GM10248 (cell line): ENCODE data around the gene NOL4L.

Experiments
- CTCF ChIA-PET: fragments of 300-600 bp; sonication (Branson Sonifier 250); formaldehyde crosslinking; extraction: SDS; loops from one replicate; lab custom pipeline; 2021; ENCODE audit warnings: antibody characterized with exemption; lab: Yijun Ruan, JAX
- POLR2A ChIA-PET: fragments of 350-650 bp; sonication (Branson Sonifier 250); formaldehyde crosslinking; extraction: SDS; loops from one replicate; lab custom pipeline; 2020; ENCODE audit warnings: antibody characterized with exemption; lab: Yijun Ruan, JAX
- DNase-seq: peaks from one replicate; pipeline ENCODE4 v3.0.0; 2012; ENCODE audit errors: extremely low spot score
- TF ChIP-seq, protein P1 (sequence below): IDR thresholded peaks from 2 replicates; pipeline ENCODE4 v1.5.1; 2012; ENCODE audit warnings: mild to moderate bottlenecking, low read depth; ENCODE audit errors: extremely low read depth, missing control alignments, control extremely low read depth

The NOL4L gene

DNA sequence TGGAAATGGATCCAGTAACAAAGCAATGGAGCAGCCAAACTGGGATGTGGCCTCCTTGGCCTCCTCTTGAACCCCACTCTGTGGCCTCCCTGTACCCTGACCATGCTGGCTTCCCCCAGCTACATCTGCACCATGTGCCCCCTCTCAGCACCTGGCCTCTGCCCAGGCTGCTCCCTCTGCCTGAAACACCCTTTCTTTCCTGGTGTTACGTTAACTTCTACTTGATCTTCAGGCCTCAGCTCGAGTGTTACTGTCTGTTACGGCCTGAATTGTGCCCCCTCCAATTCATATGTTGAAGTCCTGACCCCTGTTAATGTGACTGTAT, 30.2 kb downstream of the NOL4L start:
- TF ChIP-seq, protein P1, sequence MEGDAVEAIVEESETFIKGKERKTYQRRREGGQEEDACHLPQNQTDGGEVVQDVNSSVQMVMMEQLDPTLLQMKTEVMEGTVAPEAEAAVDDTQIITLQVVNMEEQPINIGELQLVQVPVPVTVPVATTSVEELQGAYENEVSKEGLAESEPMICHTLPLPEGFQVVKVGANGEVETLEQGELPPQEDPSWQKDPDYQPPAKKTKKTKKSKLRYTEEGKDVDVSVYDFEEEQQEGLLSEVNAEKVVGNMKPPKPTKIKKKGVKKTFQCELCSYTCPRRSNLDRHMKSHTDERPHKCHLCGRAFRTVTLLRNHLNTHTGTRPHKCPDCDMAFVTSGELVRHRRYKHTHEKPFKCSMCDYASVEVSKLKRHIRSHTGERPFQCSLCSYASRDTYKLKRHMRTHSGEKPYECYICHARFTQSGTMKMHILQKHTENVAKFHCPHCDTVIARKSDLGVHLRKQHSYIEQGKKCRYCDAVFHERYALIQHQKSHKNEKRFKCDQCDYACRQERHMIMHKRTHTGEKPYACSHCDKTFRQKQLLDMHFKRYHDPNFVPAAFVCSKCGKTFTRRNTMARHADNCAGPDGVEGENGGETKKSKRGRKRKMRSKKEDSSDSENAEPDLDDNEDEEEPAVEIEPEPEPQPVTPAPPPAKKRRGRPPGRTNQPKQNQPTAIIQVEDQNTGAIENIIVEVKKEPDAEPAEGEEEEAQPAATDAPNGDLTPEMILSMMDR, result no peak
- ChIA-PET POLR2A (no interaction called here), CTCF (interaction anchor here (1.0 to 3.6 kb wide), 3 partner anchors 9 to 224 kb away, joined by 3 to 24 read pairs (median 4); no protein-coding TSS in a partner anchor)
- no peak for DNase-seq

DNA sequence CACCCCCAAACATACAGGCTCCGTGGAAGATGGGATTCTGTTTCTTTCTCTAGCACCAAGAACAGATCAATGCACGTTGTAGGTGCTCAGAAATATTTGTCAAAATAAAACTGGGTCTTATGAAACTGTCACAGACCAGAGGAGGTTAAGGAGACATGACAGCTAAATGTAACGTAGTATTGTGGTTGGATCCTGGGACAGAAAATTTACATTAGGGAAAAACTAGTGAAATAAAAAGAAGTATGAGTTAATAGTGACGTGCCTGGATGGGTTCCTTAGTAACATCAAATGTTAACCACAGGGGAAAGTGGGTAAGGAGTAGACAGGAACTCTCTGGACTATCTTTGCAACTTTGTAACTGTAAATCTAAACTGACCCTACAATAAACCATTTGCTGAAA, 31.5 kb downstream of the NOL4L start:
- DNase-seq, result no peak
- CTCF ChIA-PET, result no interaction called here
- TF ChIP-seq, protein P1, result no peak
- POLR2A ChIA-PET, result no interaction called here

DNA sequence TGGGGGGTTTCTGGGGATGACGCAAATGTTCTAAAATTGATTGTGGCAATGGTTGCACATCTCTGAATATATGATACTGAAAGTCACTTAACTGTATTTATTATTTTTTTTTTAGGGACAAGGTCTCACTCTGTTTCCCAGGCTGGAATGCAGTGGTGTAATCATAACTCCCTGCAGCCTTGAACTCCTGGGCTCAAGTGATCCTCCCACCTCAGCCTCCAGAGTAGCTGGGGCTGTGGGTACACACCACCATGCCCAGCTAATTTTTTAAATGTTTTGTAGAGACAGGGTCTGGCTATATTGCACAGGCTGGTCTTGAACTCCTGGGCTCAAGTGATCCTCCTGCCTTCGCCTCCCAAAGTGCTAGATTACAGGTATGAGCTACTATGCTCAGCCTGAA, 33.4 kb downstream of the NOL4L start:
- TF ChIP-seq, protein P1, result no peak
- CTCF ChIA-PET, result interaction anchor here (0.9 kb wide), 1 partner anchor 29 kb away, joined by 3 read pairs; no protein-coding TSS in a partner anchor
- no peak for DNase-seq
- POLR2A ChIA-PET, result no interaction called here

DNA sequence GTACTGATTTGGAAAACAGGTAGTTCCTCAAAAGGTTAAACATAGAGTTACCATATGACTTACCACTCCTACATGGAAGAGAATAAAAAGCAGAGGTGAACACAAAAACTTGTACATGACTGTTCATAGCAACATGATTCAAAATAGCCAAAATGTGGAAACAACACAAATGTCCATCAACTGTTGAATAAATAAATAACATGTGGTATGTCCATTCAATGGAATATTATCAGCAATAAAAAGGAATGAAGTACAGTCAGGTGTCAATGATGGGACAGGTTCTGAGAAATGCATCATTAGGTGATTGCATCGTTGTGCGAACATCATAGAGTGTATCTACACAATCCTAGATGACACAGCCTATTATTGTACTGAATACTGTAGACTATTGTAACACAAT, 35.3 kb downstream of the NOL4L start:
- TF ChIP-seq, protein P1, result no peak
- POLR2A ChIA-PET, result no interaction called here
- CTCF ChIA-PET, result no interaction called here

DNA sequence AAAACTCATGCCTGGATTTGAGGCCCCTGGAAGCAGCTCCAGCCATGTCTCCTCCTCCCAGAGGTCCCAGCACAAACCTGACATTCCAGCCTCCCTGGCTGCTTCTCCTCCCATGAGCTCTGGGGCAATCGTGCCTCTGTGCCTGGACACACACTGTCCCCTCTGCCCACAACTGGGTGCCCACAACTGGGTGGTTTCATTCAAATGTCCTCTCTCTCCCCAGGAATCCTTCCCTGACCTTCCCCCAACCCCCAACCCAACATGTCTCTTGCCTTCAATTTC, 37.4 kb downstream of the NOL4L start:
- ChIA-PET CTCF (interaction anchor here (1.9 kb wide), 1 partner anchor 8 kb away, joined by 4 read pairs; no protein-coding TSS in a partner anchor), POLR2A (no interaction called here)
- no peak for DNase-seq
- TF ChIP-seq, protein P1, result no peak

More for the DNA sequence above, 35.3 kb downstream of the NOL4L start:
- no peak for DNase-seq

DNA sequence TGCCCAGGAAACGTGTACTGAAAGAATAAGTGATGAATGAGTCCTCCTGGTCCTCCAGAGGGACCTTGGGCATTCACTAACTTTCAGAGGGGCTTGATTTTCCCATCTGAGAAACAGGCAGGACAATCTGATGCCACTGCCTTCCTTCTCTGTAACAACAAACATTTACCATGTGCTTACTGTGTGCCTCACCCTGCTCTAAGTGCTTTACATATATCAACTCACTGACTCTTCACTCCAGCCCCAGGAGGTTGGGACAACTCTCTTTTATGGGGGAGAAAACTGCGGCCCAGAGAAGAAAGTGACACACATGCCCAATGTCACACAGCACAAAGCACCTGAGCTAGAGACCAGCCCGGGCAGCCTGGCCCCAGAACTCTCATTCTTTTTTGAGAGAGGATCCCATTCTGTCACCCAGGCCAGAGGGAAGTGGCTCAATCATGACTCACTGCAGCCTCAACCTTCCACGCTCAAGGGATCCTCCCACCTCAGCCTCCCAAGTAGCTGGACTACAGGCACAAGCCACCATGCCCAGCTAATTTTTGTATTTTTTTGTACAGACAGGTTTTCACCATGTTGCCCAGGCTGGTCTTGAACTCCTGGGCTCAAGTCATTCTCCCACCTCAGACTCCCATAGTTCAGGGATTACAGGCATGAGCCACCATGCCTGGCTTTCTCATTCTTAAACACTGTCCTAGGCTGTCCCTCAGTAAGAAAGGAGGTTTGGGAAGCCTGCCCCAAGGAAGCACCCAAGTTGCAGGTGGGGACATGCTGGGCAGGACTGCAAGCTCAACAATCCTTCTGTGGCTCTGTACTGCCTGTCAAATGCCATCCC, 38.0 kb downstream of the NOL4L start:
- no peak for DNase-seq
- ChIA-PET CTCF (interaction anchor here (1.9 kb wide), 1 partner anchor 9 kb away, joined by 4 read pairs; no protein-coding TSS in a partner anchor), POLR2A (no interaction called here)

More for the DNA sequence above, 38.0 kb downstream of the NOL4L start:
- TF ChIP-seq, protein P1, result no peak
